SK-N-SH (cell line): Measurements from ENCODE around the gene FRYL. TPM values are rescaled to one million over a fixed set of nuclear protein-coding genes. Genes with fewer than 3 reads are reported as not detected.
A peak's percentile ranks its signal among the peaks of the same experiment; 100 is the strongest.

Source experiments
- CTCF ChIA-PET: fragments of 300-600, 350-600 bp; formaldehyde crosslinking; extraction: SDS; loops from one replicate; lab custom pipeline; 2021; lab: Yijun Ruan, JAX
- POLR2A ChIA-PET: fragments of 350-600 bp; sonication (Branson Sonifier 250); formaldehyde crosslinking; extraction: SDS; loops from one replicate; lab custom pipeline; 2020; ENCODE audit warnings: antibody characterized with exemption, inconsistent platforms; lab: Yijun Ruan, JAX
- DNase-seq: peaks from one replicate; pipeline ENCODE4 v3.0.0; 2012
- H2AFZ ChIP-seq: fragments of 200-600 bp; sonication (generic); 2 replicates; pipeline ENCODE4 v1.8.1; 2016; ENCODE audit warnings: antibody characterized with exemption, mild to moderate bottlenecking, low read depth
- H3F3A ChIP-seq: fragments of 200-600 bp; sonication (generic); replicated peaks from 2 replicates; pipeline ENCODE3; 2016; ENCODE audit warnings: antibody characterized with exemption, mild to moderate bottlenecking; ENCODE audit not compliant: insufficient read depth
- H3K27ac ChIP-seq, 2 experiments: fragments of 200-500 bp in 1 of 2; fragments of 200-600 bp in 1 of 2; sonication (Bioruptor generic) in 1 of 2; sonication (generic), shearing (Covaris generic) in 1 of 2; 2 replicates each; pipeline versions ENCODE4 v1.5.1 to v1.6.1; 2014 to 2016; ENCODE audit warnings: low read depth in 2 of 2, inconsistent platforms in 1 of 2, low read length in 1 of 2, mild to moderate bottlenecking in 1 of 2, mixed read lengths in 1 of 2
- H3K27me3 ChIP-seq: fragments of 200-600 bp; sonication (generic), shearing (Covaris generic); 2 replicates; pipeline ENCODE4 v1.6.1; 2016; ENCODE audit warnings: mixed run types; ENCODE audit not compliant: insufficient read depth
- H3K36me3 ChIP-seq, 2 experiments: fragments of 200-500 bp in 1 of 2; fragments of 200-600 bp in 1 of 2; sonication (Bioruptor generic) in 1 of 2; sonication (generic) in 1 of 2; replicated peaks in 1 of 2; 2 replicates each; pipeline versions ENCODE3 to v1.5.1; 2014 to 2016; ENCODE audit warnings: low read length in 1 of 2, mild to moderate bottlenecking in 1 of 2; ENCODE audit not compliant: insufficient read depth in 2 of 2, control insufficient read depth in 1 of 2
- H3K4me1 ChIP-seq, 2 experiments: fragments of 200-500 bp in 1 of 2; fragments of 200-600 bp in 1 of 2; sonication (Bioruptor generic) in 1 of 2; sonication (generic), shearing (Covaris generic) in 1 of 2; 2 replicates each; pipeline versions ENCODE4 v1.5.1 to v1.6.1; 2014 to 2016; ENCODE audit warnings: low read depth in 1 of 2, low read length in 1 of 2, mixed run types in 1 of 2; ENCODE audit not compliant: insufficient read depth in 2 of 2, control insufficient read depth in 1 of 2
- H3K4me2 ChIP-seq: fragments of 200-600 bp; sonication (generic), shearing (Covaris generic); 2 replicates; pipeline ENCODE4 v1.6.1; 2017; ENCODE audit warnings: mixed run types
- H3K4me3 ChIP-seq, 2 experiments: fragments of 200-500 bp in 1 of 2; fragments of 200-600 bp in 1 of 2; sonication (Bioruptor generic) in 1 of 2; sonication (generic), shearing (Covaris generic) in 1 of 2; 2 replicates each; pipeline versions ENCODE4 v1.5.1 to v1.8.1; 2014 to 2016; ENCODE audit warnings: low read depth in 2 of 2, inconsistent platforms in 1 of 2, low read length in 1 of 2, mild to moderate bottlenecking in 1 of 2, mixed read lengths in 1 of 2, moderate library complexity in 1 of 2
- H3K79me2 ChIP-seq: fragments of 200-600 bp; sonication (generic); 2 replicates; pipeline ENCODE4 v1.8.1; 2017; ENCODE audit warnings: mild to moderate bottlenecking; ENCODE audit not compliant: insufficient read depth
- H3K9ac ChIP-seq: fragments of 200-600 bp; sonication (generic); 2 replicates; pipeline ENCODE4 v1.6.1; 2017; ENCODE audit warnings: mixed run types
- H3K9me2 ChIP-seq: fragments of 200-600 bp; sonication (generic); 2 replicates; pipeline ENCODE4 v1.6.1; 2017; ENCODE audit warnings: mixed run types
- H3K9me3 ChIP-seq: fragments of 200-600 bp; sonication (generic); 2 replicates; pipeline ENCODE4 v1.6.1; 2017; ENCODE audit warnings: mixed run types, mild to moderate bottlenecking, moderate library complexity
- H4K20me1 ChIP-seq: fragments of 200-600 bp; sonication (generic); 2 replicates; pipeline ENCODE4 v1.6.1; 2017; ENCODE audit warnings: mild to moderate bottlenecking, mixed run types; ENCODE audit not compliant: insufficient read depth
- CTCF ChIP-seq: fragments of 200-600 bp; sonication (generic); IDR thresholded peaks from 2 replicates; pipeline ENCODE4 v1.6.1; 2017; ENCODE audit warnings: antibody characterized with exemption, mild to moderate bottlenecking, moderate library complexity
- EP300 ChIP-seq, 2 experiments: IDR thresholded peaks; 2 replicates each; pipeline versions ENCODE4 v1.4.0 to v1.6.1; 2012; ENCODE audit warnings: borderline replicate concordance in 1 of 2, low read depth in 1 of 2, low read length in 1 of 2
- FOXM1 ChIP-seq: IDR thresholded peaks from 2 replicates; pipeline ENCODE4 v1.4.0; 2012; ENCODE audit warnings: low read depth, mild to moderate bottlenecking
- GABPA ChIP-seq: IDR thresholded peaks from 2 replicates; pipeline ENCODE4 v1.4.0; 2012; ENCODE audit warnings: low read depth, mild to moderate bottlenecking
- GATA2 ChIP-seq: sonication (generic); formaldehyde crosslinking; IDR thresholded peaks from 2 replicates; pipeline ENCODE4 v1.5.0; 2020; ENCODE audit warnings: mild to moderate bottlenecking, missing genetic modification reagents
- MAX ChIP-seq: IDR thresholded peaks from 2 replicates; pipeline ENCODE4 v1.4.0; 2012; ENCODE audit warnings: low read depth
- MXI1 ChIP-seq: IDR thresholded peaks from 2 replicates; pipeline ENCODE4 v1.6.1; 2012; ENCODE audit warnings: mild to moderate bottlenecking, low read depth, low read length, improper control_type of control experiment
- NFIC ChIP-seq: IDR thresholded peaks from 2 replicates; pipeline ENCODE4 v1.4.0; 2012; ENCODE audit warnings: borderline replicate concordance
- RFX5 ChIP-seq: IDR thresholded peaks from 2 replicates; pipeline ENCODE4 v1.6.1; 2012; ENCODE audit warnings: mild to moderate bottlenecking, improper control_type of control experiment, low read length
- RXRA ChIP-seq: IDR thresholded peaks from 2 replicates; pipeline ENCODE4 v1.4.0; 2012; ENCODE audit warnings: low read depth, mild to moderate bottlenecking, borderline replicate concordance
- SIN3A ChIP-seq: IDR thresholded peaks from 2 replicates; pipeline ENCODE4 v1.6.1; 2012; ENCODE audit warnings: low read depth, mild to moderate bottlenecking, low read length, moderate library complexity, borderline replicate concordance
- USF1 ChIP-seq: IDR thresholded peaks from 2 replicates; pipeline ENCODE4 v1.4.0; 2012; ENCODE audit warnings: low read depth, borderline replicate concordance
- YY1 ChIP-seq: IDR thresholded peaks from 2 replicates; pipeline ENCODE4 v1.4.0; 2012; ENCODE audit warnings: low read depth, mild to moderate bottlenecking
- ZBTB33 ChIP-seq: IDR thresholded peaks from 2 replicates; pipeline ENCODE4 v1.4.0; 2012; ENCODE audit warnings: low read depth, borderline replicate concordance
- WGBS: methylation state at CpG from one replicate; pipeline ENCODE4 v1.1.6; 2017; ENCODE audit warnings: low lambda C conversion rate; 5-methylcytosine and 5-hydroxymethylcytosine counted together
- polyA plus RNA-seq, 3 experiments: library from polyadenylated mRNA; depleted of rRNA; stranded (reverse); fragments of >200 nt; gene quantifications; 2 replicates each; pipeline ENCODE4 v1.2.3, GENCODE V29; 2012
- TF ChIP-seq, protein P1 (sequence below): IDR thresholded peaks from 2 replicates; pipeline ENCODE4 v1.6.1; 2012; ENCODE audit warnings: mild to moderate bottlenecking, low read depth, low read length, moderate library complexity
- TF ChIP-seq, protein P2 (sequence below): fragments of 150-350 bp; IDR thresholded peaks from 2 replicates; pipeline ENCODE4 v1.6.1; 2017; ENCODE audit warnings: antibody characterized with exemption, low read length, low read depth, borderline replicate concordance

The FRYL gene
- polyA plus RNA-seq, 1 of the 3 experiments (the other 2 are of a cell fraction), result 8.2 TPM

- TF ChIP-seq CTCF (no peak), SIN3A (no peak), MXI1 (no peak)
- TF ChIP-seq, protein P1, sequence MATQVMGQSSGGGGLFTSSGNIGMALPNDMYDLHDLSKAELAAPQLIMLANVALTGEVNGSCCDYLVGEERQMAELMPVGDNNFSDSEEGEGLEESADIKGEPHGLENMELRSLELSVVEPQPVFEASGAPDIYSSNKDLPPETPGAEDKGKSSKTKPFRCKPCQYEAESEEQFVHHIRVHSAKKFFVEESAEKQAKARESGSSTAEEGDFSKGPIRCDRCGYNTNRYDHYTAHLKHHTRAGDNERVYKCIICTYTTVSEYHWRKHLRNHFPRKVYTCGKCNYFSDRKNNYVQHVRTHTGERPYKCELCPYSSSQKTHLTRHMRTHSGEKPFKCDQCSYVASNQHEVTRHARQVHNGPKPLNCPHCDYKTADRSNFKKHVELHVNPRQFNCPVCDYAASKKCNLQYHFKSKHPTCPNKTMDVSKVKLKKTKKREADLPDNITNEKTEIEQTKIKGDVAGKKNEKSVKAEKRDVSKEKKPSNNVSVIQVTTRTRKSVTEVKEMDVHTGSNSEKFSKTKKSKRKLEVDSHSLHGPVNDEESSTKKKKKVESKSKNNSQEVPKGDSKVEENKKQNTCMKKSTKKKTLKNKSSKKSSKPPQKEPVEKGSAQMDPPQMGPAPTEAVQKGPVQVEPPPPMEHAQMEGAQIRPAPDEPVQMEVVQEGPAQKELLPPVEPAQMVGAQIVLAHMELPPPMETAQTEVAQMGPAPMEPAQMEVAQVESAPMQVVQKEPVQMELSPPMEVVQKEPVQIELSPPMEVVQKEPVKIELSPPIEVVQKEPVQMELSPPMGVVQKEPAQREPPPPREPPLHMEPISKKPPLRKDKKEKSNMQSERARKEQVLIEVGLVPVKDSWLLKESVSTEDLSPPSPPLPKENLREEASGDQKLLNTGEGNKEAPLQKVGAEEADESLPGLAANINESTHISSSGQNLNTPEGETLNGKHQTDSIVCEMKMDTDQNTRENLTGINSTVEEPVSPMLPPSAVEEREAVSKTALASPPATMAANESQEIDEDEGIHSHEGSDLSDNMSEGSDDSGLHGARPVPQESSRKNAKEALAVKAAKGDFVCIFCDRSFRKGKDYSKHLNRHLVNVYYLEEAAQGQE, result no peak
Observed at GRCh38 chr4:48462363-48462762, 317.7 kb downstream of the FRYL start (continued).

GRCh38 chr4:48461000-48461399 lies 319.1 kb downstream of the FRYL start:
- H4K20me1 ChIP-seq, result no peaks in the 10 kb centered on the region
- no peaks in the 10 kb centered on the region for H3K79me2 ChIP-seq
- no peaks in the 10 kb centered on the region for H3K9me3 ChIP-seq
- no peak overlapping the region for H3K4me2 ChIP-seq
- no peak overlapping the region for H3K4me3 ChIP-seq
- peaks cover 9% of the 10 kb centered on the region for H3F3A ChIP-seq
- H3K9me2 ChIP-seq, result no peaks in the 10 kb centered on the region
- peaks cover 0 to 17% of the 10 kb centered on the region in 2 experiments; a peak in 3 of 4 replicates for H3K4me1 ChIP-seq
- H3K27me3 ChIP-seq, result no peaks in the 10 kb centered on the region
- H3K9ac ChIP-seq, result no peak overlapping the region
- POLR2A ChIA-PET, result no interaction called here
- CTCF ChIA-PET, result interaction anchor here (1.1 to 2.3 kb wide), 4 partner anchors 10 to 85 kb away, joined by 3 to 8 read pairs (median 6); no protein-coding TSS in a partner anchor
- H3K36me3 ChIP-seq, result no peaks in the 10 kb centered on the region
- DNase-seq, result no peak
- H2AFZ ChIP-seq, result no peak overlapping the region
- TF ChIP-seq GABPA, result no peak
- TF ChIP-seq USF1, result no peak
- TF ChIP-seq FOXM1, result no peak
- no peak for TF ChIP-seq SIN3A
- TF ChIP-seq EP300 (IDR thresholded peaks at IDR 0.05; ENCODE audit: borderline replicate concordance in 1 of 2, low read depth in 1 of 2, low read length in 1 of 2), result no peak
- no peak overlapping the region for H3K27ac ChIP-seq

DNA sequence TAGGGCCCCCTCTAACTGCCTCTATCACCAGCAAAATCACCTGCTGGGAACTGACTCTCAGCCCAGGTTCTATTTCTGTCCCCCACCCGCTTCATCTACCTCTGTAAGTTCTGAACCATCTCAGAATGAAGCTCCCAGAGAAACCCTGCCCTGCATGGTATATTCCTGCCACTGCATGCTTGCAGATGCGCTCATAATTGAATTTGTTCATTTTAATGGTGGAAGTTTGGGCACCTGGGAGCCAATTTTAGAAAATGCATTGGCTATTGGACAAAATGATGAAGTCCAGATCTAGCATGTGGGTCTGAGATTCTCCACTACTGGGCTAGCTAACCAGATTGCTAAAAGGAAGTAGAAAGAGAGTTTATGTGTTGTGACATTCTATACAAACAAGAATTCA lies 325.5 kb downstream of the FRYL start:
- ChIA-PET POLR2A (interaction anchor here (1.0 to 1.8 kb wide), 2 partner anchors 8 to 29 kb away, joined by 4 to 5 read pairs; no protein-coding TSS in a partner anchor), CTCF (interaction anchor here (0.5 to 2.8 kb wide), 6 partner anchors 12 to 92 kb away, joined by 3 to 10 read pairs (median 3); no protein-coding TSS in a partner anchor)
- Histone ChIP-seq H3K4me1 (peaks cover 0 to 10% of the 10 kb centered on the region in 2 experiments; a peak in 1 of 4 replicates), H4K20me1 (no peaks in the 10 kb centered on the region), H3K27ac (no peak overlapping the region), H2AFZ (no peak overlapping the region), H3K4me3 (no peak overlapping the region), H3F3A (no peaks in the 10 kb centered on the region), H3K9me3 (no peaks in the 10 kb centered on the region), H3K9ac (no peak overlapping the region), H3K36me3 (no peaks in the 10 kb centered on the region), H3K27me3 (no peaks in the 10 kb centered on the region), H3K79me2 (no peaks in the 10 kb centered on the region), H3K4me2 (no peak overlapping the region), H3K9me2 (no peaks in the 10 kb centered on the region)
- 66% methylated on average over 2 of the region's 2 CpGs for WGBS
- DNase-seq, result no peak
- TF ChIP-seq GATA2 (CRISPR knock-in tag), result peak; percentile 36; the same call in 1 of the 2 replicates
- TF ChIP-seq SIN3A, result no peak
- TF ChIP-seq ZBTB33, result no peak
- TF ChIP-seq, protein P2, sequence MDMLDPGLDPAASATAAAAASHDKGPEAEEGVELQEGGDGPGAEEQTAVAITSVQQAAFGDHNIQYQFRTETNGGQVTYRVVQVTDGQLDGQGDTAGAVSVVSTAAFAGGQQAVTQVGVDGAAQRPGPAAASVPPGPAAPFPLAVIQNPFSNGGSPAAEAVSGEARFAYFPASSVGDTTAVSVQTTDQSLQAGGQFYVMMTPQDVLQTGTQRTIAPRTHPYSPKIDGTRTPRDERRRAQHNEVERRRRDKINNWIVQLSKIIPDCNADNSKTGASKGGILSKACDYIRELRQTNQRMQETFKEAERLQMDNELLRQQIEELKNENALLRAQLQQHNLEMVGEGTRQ, result no peak
- TF ChIP-seq RXRA, result no peak
- no peak for TF ChIP-seq NFIC
- no peak for TF ChIP-seq YY1
- TF ChIP-seq GABPA, result no peak
- no peak for TF ChIP-seq RFX5
- TF ChIP-seq MAX, result no peak
